Endothelial cell of umbilical vein (primary cell): Measurements from ENCODE around the gene EDRF1.

Experiments used
- EZH2 ChIP-seq: IDR thresholded peaks from 2 replicates; pipeline ENCODE4 v1.6.1; 2012; ENCODE audit warnings: borderline replicate concordance, low read depth, mild to moderate bottlenecking, moderate library complexity, low read length, inconsistent platforms; ENCODE audit not compliant: severe bottlenecking
- POLR2A ChIP-seq: IDR thresholded peaks from 2 replicates; pipeline ENCODE4 v1.6.1; 2012; ENCODE audit warnings: low read depth, mild to moderate bottlenecking, control low read depth, low read length
- POLR2AphosphoS5 ChIP-seq: IDR thresholded peaks from 2 replicates; pipeline ENCODE4 v1.6.1; 2012; ENCODE audit warnings: low read depth, mild to moderate bottlenecking, control low read depth, low read length, moderate library complexity; ENCODE audit not compliant: insufficient read depth
- TF ChIP-seq, protein P1 (sequence below), 2 donors: IDR thresholded peaks; 1 replicate in 1 of 2; 2 replicates in 1 of 2; pipeline ENCODE4 v1.5.1; 2011; ENCODE audit warnings: low read length in 2 of 2, mild to moderate bottlenecking in 2 of 2, moderate library complexity in 2 of 2, control low read depth in 1 of 2, inconsistent platforms in 1 of 2, low read depth in 1 of 2; ENCODE audit not compliant: insufficient read depth in 1 of 2; ENCODE audit errors: extremely low read depth in 1 of 2

DNA sequence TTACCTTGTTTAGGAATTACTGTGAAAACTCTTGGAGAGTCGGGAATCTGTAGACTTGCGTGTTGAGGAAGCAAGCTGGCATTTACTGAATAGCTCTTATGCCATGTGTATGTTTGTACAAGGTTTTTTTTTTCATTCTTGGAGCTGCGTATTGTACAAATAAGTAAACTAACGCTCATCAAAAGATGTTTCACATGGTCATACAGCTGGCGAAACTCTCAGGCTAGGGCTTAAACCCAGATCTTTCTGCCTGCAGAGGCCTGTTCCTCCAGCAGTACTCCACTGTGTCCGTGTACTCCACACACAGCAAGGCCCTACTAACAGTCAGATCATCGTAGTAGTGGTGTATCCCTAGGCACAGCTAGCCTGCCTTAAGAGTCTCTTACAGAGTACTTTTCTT, 7.4 kb downstream of the EDRF1 start:
- TF ChIP-seq EZH2 (no peak), POLR2A (no peak), POLR2AphosphoS5 (no peak)
- TF ChIP-seq, protein P1, sequence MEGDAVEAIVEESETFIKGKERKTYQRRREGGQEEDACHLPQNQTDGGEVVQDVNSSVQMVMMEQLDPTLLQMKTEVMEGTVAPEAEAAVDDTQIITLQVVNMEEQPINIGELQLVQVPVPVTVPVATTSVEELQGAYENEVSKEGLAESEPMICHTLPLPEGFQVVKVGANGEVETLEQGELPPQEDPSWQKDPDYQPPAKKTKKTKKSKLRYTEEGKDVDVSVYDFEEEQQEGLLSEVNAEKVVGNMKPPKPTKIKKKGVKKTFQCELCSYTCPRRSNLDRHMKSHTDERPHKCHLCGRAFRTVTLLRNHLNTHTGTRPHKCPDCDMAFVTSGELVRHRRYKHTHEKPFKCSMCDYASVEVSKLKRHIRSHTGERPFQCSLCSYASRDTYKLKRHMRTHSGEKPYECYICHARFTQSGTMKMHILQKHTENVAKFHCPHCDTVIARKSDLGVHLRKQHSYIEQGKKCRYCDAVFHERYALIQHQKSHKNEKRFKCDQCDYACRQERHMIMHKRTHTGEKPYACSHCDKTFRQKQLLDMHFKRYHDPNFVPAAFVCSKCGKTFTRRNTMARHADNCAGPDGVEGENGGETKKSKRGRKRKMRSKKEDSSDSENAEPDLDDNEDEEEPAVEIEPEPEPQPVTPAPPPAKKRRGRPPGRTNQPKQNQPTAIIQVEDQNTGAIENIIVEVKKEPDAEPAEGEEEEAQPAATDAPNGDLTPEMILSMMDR (IDR thresholded peaks at IDR 0.05; ENCODE audit: extremely low read depth in 1 of 2, insufficient read depth in 1 of 2, low read depth in 1 of 2, low read length in 2 of 2) = no peak
